ENCODE results near the gene NGFR. TPM values are rescaled to one million over a fixed set of nuclear protein-coding genes. Genes with fewer than 3 reads are reported as not detected.

Gene NGFR, protein sequence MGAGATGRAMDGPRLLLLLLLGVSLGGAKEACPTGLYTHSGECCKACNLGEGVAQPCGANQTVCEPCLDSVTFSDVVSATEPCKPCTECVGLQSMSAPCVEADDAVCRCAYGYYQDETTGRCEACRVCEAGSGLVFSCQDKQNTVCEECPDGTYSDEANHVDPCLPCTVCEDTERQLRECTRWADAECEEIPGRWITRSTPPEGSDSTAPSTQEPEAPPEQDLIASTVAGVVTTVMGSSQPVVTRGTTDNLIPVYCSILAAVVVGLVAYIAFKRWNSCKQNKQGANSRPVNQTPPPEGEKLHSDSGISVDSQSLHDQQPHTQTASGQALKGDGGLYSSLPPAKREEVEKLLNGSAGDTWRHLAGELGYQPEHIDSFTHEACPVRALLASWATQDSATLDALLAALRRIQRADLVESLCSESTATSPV
- 0.27 TPM for total RNA-seq

DNA sequence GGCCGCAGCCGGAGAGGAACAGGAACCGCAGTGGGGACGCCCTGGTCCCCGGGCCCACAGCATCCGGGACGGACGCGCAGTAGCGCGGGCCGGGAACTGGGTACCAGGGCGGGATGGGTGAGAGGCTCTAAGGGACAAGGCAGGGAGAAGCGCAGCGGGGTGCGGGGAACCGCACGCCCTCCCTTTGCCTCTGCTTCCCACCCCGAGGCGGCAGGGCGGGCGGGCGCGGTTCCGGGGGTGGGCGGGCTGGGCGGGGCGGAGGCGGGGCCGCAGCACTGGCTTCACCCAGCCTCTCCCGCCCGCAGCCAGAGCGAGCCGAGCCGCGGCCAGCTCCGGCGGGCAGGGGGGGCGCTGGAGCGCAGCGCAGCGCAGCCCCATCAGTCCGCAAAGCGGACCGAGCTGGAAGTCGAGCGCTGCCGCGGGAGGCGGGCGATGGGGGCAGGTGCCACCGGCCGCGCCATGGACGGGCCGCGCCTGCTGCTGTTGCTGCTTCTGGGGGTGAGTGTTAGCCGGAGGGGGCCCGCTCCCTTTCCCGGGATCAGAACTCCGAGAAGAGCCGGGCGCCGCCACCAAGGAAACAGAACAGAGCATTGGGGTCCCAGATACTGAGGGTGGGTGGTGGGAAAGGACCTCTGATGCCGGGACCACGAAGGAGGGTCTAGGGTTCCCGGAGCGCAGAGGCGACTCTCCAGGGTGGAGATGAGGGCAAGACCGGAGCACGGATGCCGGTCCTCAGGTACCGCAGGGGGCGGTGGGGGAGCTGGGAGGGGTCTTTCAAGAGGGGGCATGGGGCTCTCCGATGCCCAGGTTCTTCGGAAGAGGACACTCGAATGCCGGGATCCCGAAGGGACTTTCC is at the start of gene NGFR:
TSS of gene NGFR (plus strand) at position 308 of the 856 bp plus-strand sequence. CDS start at position 433, 125 bp downstream.
- DNase-seq (ENCODE audit: low read depth in 2 of 3, low spot score in 2 of 3), result peak; percentile 32 to 66 (median 47)

DNA sequence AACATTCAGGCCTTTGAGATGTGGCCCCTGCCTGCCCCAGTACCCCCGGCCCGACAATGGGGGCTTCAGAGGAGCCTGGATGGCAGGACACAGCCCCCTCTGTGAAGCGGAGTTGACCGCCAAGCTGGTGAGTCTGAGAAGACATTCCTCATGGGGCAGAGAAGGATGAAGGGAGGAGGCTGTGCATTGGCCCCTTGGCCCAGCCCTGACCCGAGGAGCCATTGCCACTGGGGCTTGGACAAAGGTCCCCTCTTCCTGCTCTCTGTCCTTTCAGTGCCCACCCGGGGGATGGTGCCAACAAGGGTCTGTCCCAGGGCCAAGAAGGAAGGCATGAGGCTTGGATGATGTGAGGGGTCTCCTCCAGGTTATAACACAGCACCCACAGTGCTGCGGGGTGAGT is 49.5 kb upstream of the NGFR start:
- no peak for DNase-seq (ENCODE audit: low read depth in 2 of 3, low spot score in 2 of 3)

DNA sequence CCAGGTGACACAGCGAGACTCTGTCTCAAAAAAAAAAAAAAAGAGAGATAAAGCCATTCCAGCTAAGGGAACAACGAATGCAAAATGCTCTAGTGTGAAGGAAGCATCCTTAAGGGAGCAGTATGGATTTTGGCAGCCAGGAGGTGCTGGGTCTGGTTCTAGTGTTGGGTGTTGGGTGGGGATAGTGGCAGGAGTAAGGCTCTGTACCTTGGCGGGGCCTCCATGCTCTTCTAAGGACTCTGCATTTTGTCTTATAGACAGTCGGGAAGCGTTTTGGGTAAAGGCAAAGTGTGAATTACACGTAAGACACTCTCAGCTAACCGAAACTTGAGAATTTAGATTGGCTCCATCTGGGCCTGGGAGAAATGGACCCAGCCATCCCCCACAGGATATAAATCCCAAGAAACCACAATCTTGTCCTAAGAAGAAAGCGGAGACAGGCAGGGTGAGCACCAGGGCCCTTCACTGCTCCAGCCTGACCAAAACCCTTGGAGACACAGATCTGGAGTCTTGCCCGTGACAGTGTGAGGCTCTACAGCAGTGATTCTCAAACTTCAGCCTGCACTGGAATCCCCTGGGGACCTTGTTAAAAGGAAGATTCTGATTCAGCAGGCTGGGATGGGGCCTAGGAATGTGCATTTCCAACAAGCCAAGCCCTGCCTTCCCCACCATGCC is 47.3 kb upstream of the NGFR start:
- DNase-seq (ENCODE audit: low read depth in 2 of 3, low spot score in 2 of 3), result no peak

GRCh38 chr17:49450181-49450580 is 44.9 kb upstream of the NGFR start:
- no peak for DNase-seq (ENCODE audit: low read depth in 2 of 3, low spot score in 2 of 3)

DNA sequence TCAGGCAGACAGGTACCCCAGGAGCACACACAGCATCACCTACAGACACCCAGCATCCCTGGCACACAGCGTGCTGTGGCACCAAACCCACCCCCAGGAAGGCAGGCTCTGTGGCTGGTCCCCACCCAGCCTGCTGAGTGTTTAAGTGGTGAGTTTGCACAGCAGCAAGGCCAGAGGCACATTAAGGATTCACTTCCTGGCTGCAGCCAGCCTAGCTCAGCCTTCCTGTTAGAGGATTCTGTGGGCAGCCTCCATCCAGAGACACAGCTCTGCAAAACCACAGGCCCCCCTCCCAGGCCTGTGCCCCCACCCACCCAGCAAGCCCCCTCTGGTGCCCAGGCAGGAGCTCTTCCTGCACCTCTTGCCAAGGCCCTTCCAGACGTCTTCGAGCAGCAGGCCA is 44.4 kb upstream of the NGFR start:
- peak in 1 of 3 donors; percentile 41 for DNase-seq (ENCODE audit: low read depth in 2 of 3, low spot score in 2 of 3)

GRCh38 chr17:49452201-49452600 is 42.9 kb upstream of the NGFR start:
- no peak for DNase-seq (ENCODE audit: low read depth in 2 of 3, low spot score in 2 of 3)

DNA sequence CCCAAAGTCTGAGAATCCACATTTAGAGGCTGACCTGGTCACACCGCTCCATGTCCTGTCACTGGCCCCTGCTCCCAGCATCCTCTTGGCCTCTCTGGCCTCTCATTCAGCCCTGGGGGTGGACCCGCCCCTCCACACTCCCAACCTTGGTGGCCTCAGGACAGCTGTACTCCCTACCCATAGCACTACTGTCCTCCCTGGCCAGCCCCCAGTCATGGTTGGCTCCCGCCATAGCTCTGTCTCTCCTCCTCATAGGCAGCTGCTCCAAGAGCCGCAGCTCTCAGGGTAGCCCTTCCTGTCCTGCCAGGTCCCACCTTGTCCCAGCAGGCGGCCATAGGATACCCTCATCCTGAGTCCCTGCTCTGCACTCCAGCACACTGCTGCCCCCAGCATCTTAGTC is 42.4 kb upstream of the NGFR start:
- no peak for DNase-seq (ENCODE audit: low read depth in 2 of 3, low spot score in 2 of 3)

- DNase-seq (ENCODE audit: low read depth in 2 of 3, low spot score in 2 of 3), result no peak
Observed at GRCh38 chr17:49454050-49454449, 41.0 kb upstream of the NGFR start.

DNA sequence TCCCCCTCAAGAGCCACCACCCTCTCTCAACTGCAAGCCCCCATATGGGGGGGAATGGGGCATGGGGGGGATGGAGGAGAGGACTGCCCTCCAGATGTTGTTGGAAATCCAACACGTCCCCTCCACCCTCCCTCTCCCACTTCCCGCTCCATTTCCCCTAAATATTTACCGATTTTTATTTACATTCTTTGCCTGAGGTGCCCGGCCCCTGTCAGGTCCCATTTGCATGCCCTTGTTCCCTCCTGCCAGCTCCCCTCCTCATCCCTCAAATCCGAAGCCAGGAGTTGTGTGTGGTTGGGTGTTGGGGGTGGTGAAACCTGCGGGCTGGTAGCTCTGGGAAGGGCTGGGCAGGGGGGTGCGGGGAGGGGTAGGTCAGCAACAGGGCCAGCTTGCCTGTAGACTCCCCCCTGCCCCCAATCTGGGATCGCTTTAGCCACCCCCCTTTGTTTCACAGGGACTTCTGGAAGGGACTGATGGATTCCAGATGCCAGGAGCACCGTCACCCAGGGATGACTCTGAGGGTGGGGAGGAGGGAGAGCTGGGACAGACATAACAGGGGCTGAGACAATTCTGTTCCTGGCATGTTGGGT is 39.7 kb upstream of the NGFR start:
- DNase-seq (ENCODE audit: low read depth in 2 of 3, low spot score in 2 of 3), result no peak

GRCh38 chr17:49456183-49456965 is 38.7 kb upstream of the NGFR start:
- no peak for DNase-seq (ENCODE audit: low read depth in 2 of 3, low spot score in 2 of 3)

DNA sequence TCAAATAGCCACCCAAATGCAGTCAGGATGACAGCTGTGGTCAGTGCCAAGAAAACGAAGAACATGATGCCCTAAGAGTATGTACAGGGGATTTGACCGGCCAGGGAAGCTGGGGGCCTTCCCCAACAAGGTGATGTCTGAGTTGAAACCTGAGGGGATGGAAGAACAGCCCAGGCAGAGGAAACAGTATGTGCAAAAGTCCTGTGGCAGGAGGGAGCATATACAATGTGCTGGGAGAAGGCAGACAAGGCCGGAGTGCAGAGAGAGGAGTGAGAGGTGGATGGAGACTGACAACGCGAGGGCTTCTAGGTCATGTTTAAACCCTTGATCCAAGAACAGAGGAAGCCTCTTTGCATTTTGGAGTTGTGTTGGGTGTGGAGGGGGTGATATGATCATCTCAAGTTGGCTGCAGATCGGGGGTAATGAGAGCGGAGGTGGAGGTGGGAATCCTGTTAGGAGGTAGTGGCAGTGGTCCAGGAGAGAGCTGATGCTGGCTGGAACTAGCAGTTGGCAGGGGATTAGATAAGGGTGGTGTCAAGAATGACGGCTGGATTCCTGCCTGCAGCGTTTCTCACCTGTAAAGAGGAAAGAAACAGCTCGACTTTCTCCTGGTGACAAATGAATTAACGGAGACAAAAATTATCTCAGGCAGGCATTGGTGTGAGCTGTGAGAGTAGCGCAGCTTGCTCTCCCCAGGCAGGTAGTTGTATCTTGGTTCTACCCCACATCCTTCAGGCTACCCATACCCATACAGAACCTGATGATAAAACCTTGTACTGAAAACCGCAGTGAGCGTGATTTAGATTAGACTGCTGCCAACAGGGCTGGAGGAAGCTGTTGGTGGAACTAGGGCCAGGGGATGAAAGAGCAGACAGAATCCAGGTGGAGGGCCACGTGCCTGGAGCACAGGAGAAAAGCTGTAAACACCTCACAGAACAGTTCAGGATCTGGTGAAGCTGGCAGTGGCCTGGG is 37.2 kb upstream of the NGFR start:
- DNase-seq (ENCODE audit: low read depth in 2 of 3, low spot score in 2 of 3), result peak in 1 of 3 donors; percentile 37

DNA sequence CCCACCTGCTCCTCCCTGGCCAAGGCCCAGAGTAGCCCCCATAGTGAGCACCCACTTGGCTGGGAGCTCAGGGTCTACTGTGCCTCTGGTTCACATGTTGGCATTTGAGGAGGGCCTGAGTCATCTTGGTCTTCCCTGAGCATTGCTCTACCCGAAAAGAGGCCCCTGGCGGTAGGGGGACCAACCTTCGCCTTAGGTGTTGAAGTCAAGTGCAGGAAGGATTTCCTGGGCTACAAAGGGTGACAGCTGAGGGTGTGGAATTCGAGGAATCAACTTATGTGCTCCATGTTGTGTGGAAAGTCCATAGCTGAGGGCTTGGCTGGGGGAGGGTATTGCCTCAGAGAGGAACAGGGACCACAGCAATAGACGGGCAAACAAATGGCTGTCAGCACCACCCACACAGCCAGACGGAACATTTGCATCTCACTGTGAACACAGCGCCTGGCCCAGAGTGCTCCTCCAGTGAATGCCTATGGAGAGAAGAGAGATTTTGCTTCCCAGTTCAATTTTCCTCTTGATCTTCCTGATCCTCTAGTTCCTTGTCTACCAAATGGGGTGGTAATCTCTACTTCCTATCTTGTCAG is 35.6 kb upstream of the NGFR start:
- no peak for DNase-seq (ENCODE audit: low read depth in 2 of 3, low spot score in 2 of 3)

- no peak for DNase-seq (ENCODE audit: low read depth in 2 of 3, low spot score in 2 of 3)
Observed at GRCh38 chr17:49460401-49460800, 34.7 kb upstream of the NGFR start.

- DNase-seq (ENCODE audit: low read depth in 2 of 3, low spot score in 2 of 3), result no peak
Observed at GRCh38 chr17:49461580-49461979, 33.5 kb upstream of the NGFR start.

DNA sequence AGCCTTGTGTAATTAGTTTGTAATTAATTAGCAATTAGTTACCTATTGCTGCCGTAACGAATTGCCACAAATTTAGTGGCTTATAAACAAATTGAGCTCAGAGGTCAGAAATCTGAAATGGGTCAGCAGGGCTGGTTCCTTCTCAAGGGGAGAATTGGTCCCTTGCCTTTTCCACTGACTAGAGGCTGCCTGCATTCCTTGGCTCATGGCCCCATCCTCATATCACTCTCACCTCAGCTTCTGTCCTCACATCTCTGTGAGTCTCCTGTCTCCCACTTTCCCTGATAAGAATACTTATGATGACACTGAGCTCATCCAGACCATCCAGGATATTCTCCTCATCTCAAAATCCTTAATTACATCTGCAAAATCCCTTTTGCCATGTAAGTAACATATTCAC is 31.0 kb upstream of the NGFR start:
- DNase-seq (ENCODE audit: low read depth in 2 of 3, low spot score in 2 of 3), result no peak

GRCh38 chr17:49465331-49465903 is 29.7 kb upstream of the NGFR start:
- no peak for DNase-seq (ENCODE audit: low read depth in 2 of 3, low spot score in 2 of 3)

- no peak for DNase-seq (ENCODE audit: low read depth in 2 of 3, low spot score in 2 of 3)
Observed at GRCh38 chr17:49466436-49466835, 28.7 kb upstream of the NGFR start.

- no peak for DNase-seq (ENCODE audit: low read depth in 2 of 3, low spot score in 2 of 3)
Observed at GRCh38 chr17:49467175-49467574, 27.9 kb upstream of the NGFR start.

Data from hematopoietic multipotent progenitor cell (in vitro differentiated cells).